Right lobe of liver (tissue), 6 donors: ENCODE measurements around the gene NTN1. TPM values are rescaled to one million over a fixed set of nuclear protein-coding genes. Genes with fewer than 3 reads are reported as not detected.
A peak's percentile ranks its signal among the peaks of the same experiment; 100 is the strongest.
"Not testable (repeated sequence)": the region's sequence is repeated elsewhere in the genome, so short reads cannot be mapped to it uniquely, and the experiment has no call there.

ENCODE experiments used
- ATAC-seq, 4 donors: fragments of 200-7000 bp; cut with Tn5 transposase; one replicate each; pipeline ENCODE4 v1.9.1; 2020; ENCODE audit warnings: mild to moderate bottlenecking in 4 of 4, moderate library complexity in 4 of 4
- DNase-seq, 3 donors: peaks; one replicate each; pipeline ENCODE4 v3.0.0-alpha.2; 2020
- H3K27ac ChIP-seq, 3 donors: fragments of 200-600 bp; one replicate each; pipeline ENCODE4 v1.8.0; 2022
- H3K27me3 ChIP-seq, 2 donors: fragments of 200-600 bp; one replicate each; pipeline ENCODE4 v1.8.0; 2022
- H3K36me3 ChIP-seq, 4 donors: fragments of 200-600 bp; sonication (generic) in 1 of 4; one replicate each; pipeline versions ENCODE4 v1.5.1 to v1.8.0; 2017 to 2022; ENCODE audit warnings: control low read depth in 1 of 4
- H3K4me1 ChIP-seq, 4 donors: fragments of 200-600 bp; sonication (generic) in 1 of 4; one replicate each; pipeline versions ENCODE4 v1.5.1 to v1.8.0; 2017 to 2022; ENCODE audit warnings: control low read depth in 1 of 4
- H3K4me3 ChIP-seq, 3 donors: fragments of 200-600 bp; one replicate each; pipeline ENCODE4 v1.8.0; 2022
- H3K9me3 ChIP-seq, 4 donors: fragments of 200-600 bp; sonication (generic) in 1 of 4; one replicate each; pipeline versions ENCODE4 v1.5.1 to v1.8.0; 2017 to 2022; ENCODE audit warnings: control low read depth in 1 of 4
- POLR2A ChIP-seq: fragments of 450-650 bp; IDR thresholded peaks from one replicate; pipeline ENCODE4 v1.6.1; 2017; ENCODE audit warnings: antibody characterized with exemption, mild to moderate bottlenecking
- WGBS: methylation state at CpG from one replicate; pipeline ENCODE4 v1.1.6; 2018; ENCODE audit warnings: low coverage, low lambda C conversion rate; ENCODE audit not compliant: insufficient coverage; ENCODE audit errors: missing lambda C conversion rate; 5-methylcytosine and 5-hydroxymethylcytosine counted together
- intact Hi-C, 2 donors: fragments of 100-400 bp; cut with DNase I; formaldehyde crosslinking; loops; one replicate each; pipeline versions ENCODE4 v1.11.2 to v1.14.1; 2022
- total RNA-seq, 6 experiments: library from RNA; depleted of rRNA in 2 of 6; stranded (reverse); fragments of >200 nt in 2 of 6; fragmentation: NEBNext Ultra II Directional in 3 of 6; extraction: Animal tissue kit (Norgen Biotek cat#: 25700) in 3 of 6; gene quantifications; one replicate each; pipeline versions ENCODE4 v1.1.0 to v1.2.4, GENCODE V29; 2016 to 2023
- TF ChIP-seq, protein P1 (sequence below), 4 donors: fragments of 200-600 bp in 3 of 4; fragments of 450-650 bp in 1 of 4; IDR thresholded peaks; one replicate each; pipeline versions ENCODE4 v1.5.1 to v1.8.0; 2016 to 2022; ENCODE audit warnings: antibody characterized with exemption in 4 of 4, mild to moderate bottlenecking in 2 of 4
- donor health status: DM: no; HTN: yes; CAD: no.
- donor health status: DM: no; HTN: no; CAD: no.
- donor health status: DM: no; HTN: no; CAD: no.
- donor health status: DM: no; HTN: yes; CAD: no.
- donor health status: DM: no; HTN: yes; CAD: no.

Gene NTN1
- total RNA-seq, 6 experiments from 2014 or later = 3.5 to 12.5 (median 8.5) TPM

DNA sequence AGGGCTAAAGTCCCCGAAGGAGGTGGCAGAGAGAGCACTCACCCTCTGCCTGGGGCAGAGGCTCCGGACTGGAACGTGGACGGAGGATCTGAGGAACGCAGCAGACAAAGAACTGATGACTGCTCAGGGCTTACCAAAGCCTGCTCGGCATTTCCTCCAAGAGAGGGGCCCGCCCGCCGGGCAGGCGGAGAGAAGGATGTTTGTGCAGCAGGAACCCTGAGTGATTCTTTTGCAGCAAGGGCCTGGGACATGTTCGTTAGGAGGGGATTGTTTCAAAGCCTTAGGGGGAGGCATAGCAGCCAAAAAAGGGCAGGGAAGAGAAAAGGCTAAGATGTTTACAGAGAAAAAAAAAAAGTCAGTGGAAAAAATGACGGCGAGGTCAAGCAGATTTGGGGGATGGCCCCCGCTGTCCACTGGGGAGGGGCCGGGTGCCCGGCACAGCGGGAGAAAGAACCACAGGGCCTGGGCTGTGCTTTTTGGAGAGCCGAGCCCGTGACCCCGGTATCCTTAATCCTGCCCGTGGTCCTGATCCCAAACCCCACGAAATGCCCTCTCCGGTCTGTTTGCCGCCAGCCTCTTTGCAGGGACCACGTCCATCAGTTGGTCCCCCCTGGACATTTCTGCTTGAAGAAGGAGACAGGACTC lies 129.3 kb downstream of the NTN1 start:
- WGBS = 52% methylated on average over 16 of the region's 25 CpGs
- no peaks in the 10 kb centered on the region for H3K4me1 ChIP-seq
- no peak overlapping the region for H3K27ac ChIP-seq
- no peak for TF ChIP-seq POLR2A
- TF ChIP-seq, protein P1, sequence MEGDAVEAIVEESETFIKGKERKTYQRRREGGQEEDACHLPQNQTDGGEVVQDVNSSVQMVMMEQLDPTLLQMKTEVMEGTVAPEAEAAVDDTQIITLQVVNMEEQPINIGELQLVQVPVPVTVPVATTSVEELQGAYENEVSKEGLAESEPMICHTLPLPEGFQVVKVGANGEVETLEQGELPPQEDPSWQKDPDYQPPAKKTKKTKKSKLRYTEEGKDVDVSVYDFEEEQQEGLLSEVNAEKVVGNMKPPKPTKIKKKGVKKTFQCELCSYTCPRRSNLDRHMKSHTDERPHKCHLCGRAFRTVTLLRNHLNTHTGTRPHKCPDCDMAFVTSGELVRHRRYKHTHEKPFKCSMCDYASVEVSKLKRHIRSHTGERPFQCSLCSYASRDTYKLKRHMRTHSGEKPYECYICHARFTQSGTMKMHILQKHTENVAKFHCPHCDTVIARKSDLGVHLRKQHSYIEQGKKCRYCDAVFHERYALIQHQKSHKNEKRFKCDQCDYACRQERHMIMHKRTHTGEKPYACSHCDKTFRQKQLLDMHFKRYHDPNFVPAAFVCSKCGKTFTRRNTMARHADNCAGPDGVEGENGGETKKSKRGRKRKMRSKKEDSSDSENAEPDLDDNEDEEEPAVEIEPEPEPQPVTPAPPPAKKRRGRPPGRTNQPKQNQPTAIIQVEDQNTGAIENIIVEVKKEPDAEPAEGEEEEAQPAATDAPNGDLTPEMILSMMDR (IDR thresholded peaks at IDR 0.05) = no peak
- no peaks in the 10 kb centered on the region for H3K27me3 ChIP-seq
- DNase-seq (no peak), ATAC-seq (no peak)
- H3K36me3 ChIP-seq = no peaks in the 10 kb centered on the region
- H3K4me3 ChIP-seq = no peak overlapping the region
- no peaks in the 10 kb centered on the region for H3K9me3 ChIP-seq
- intact Hi-C loops = no loop called here

DNA sequence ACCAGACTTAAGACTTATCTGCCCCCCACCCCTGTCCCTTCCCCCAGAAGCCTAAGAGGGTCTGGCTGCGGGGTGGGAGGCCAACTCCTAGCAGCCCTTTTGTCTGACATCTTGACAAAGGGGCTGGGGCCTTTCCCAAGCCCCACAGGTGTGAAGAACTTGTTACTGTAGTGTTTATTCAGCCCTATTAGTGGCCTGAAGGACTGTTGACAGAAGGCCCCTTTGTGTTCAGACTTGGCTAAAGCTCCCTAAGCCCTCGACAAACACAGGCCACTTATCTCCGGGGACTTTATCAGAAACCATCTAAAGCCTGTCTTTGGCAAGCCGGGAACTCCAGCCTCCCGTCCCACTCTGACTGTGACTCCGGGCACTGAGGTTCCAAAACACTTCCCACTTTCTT lies 129.8 kb downstream of the NTN1 start:
- Histone ChIP-seq H3K4me1 (no peaks in the 10 kb centered on the region), H3K36me3 (no peaks in the 10 kb centered on the region), H3K4me3 (no peak overlapping the region), H3K27me3 (no peaks in the 10 kb centered on the region), H3K27ac (no peak overlapping the region), H3K9me3 (no peaks in the 10 kb centered on the region)
- TF ChIP-seq, protein P1 (IDR thresholded peaks at IDR 0.05) = no peak
- no peak for TF ChIP-seq POLR2A
- 85% methylated on average over 3 of the region's 6 CpGs for WGBS
- DNase-seq (no peak), ATAC-seq (no peak)
- intact Hi-C loops = no loop called here

- DNase-seq, H3K27ac ChIP-seq, H3K27me3 ChIP-seq, H3K9me3 ChIP-seq, H3K4me3 ChIP-seq, intact Hi-C loops, H3K36me3 ChIP-seq, ATAC-seq, H3K4me1 ChIP-seq: not testable (repeated sequence)
- WGBS = 97% methylated on average over 10 of the region's 10 CpGs
Observed at GRCh38 chr17:9151740-9152139, 130.4 kb downstream of the NTN1 start.

- intact Hi-C loops = no loop called here
- H3K9me3 ChIP-seq = no peaks in the 10 kb centered on the region
- H3K36me3 ChIP-seq = no peaks in the 10 kb centered on the region
- peaks cover 0 to 6% (median 0%) of the 10 kb centered on the region in 4 donors for H3K4me1 ChIP-seq
- no peak for DNase-seq
- no peaks in the 10 kb centered on the region for H3K27me3 ChIP-seq
- H3K4me3 ChIP-seq = no peak overlapping the region
- no peak overlapping the region for H3K27ac ChIP-seq
- WGBS = 80% methylated on average over 4 of the region's 6 CpGs
- peak; percentile 55 to 95 (median 64) for ATAC-seq
- TF ChIP-seq, protein P1 (IDR thresholded peaks at IDR 0.05) = no peak
- no peak for TF ChIP-seq POLR2A
Observed at GRCh38 chr17:9158544-9159452, 137.5 kb downstream of the NTN1 start.
